Tibial nerve (tissue), 4 donors: ENCODE results near the gene LRRC47. TPM values are rescaled to one million over a fixed set of nuclear protein-coding genes. Genes with fewer than 3 reads are reported as not detected.

ENCODE experiments used
- DNase-seq, 2 donors: peaks; one replicate each; pipeline ENCODE4 v3.0.0-alpha.2; 2019; ENCODE audit warnings: low spot score in 2 of 2
- H3K27ac ChIP-seq, 4 donors: fragments of 200-600 bp; sonication (generic) in 3 of 4; one replicate each; pipeline ENCODE4 v1.5.1; 2017 to 2019; ENCODE audit warnings: mild to moderate bottlenecking in 1 of 4
- H3K27me3 ChIP-seq, 2 donors: fragments of 200-600 bp; sonication (generic) in 1 of 2; one replicate each; pipeline versions ENCODE4 v1.5.1 to v1.6.0; 2017 to 2019
- H3K36me3 ChIP-seq, 3 donors: fragments of 200-600 bp; sonication (generic); one replicate each; pipeline ENCODE4 v1.5.1; 2018 to 2019
- H3K4me1 ChIP-seq, 4 donors: fragments of 200-600 bp; sonication (generic) in 3 of 4; one replicate each; pipeline ENCODE4 v1.5.1; 2017 to 2019
- H3K4me3 ChIP-seq, 4 donors: fragments of 200-600 bp; sonication (generic) in 3 of 4; one replicate each; pipeline ENCODE4 v1.5.1; 2017 to 2019; ENCODE audit warnings: mild to moderate bottlenecking in 1 of 4, moderate library complexity in 1 of 4
- H3K9me3 ChIP-seq, 4 donors: fragments of 200-600 bp; sonication (generic) in 3 of 4; one replicate each; pipeline ENCODE4 v1.5.1; 2017 to 2019
- CTCF ChIP-seq, 5 experiments: fragments of 200-600 bp in 3 of 5; fragments of 450-650 bp in 2 of 5; sonication (generic) in 3 of 5; IDR thresholded peaks; one replicate each; pipeline ENCODE4 v1.5.1; 2016 to 2019; ENCODE audit warnings: antibody characterized with exemption in 5 of 5, mild to moderate bottlenecking in 3 of 5, moderate library complexity in 2 of 5
- EP300 ChIP-seq, 2 donors: sonication (generic); formaldehyde crosslinking; IDR thresholded peaks; one replicate each; pipeline ENCODE4 v1.6.1; 2017; ENCODE audit warnings: antibody characterized with exemption in 2 of 2, mild to moderate bottlenecking in 1 of 2
- POLR2A ChIP-seq, 2 donors: fragments of 450-650 bp; IDR thresholded peaks; one replicate each; pipeline ENCODE4 v1.6.1; 2017; ENCODE audit warnings: antibody characterized with exemption in 2 of 2, mild to moderate bottlenecking in 2 of 2, moderate library complexity in 2 of 2
- WGBS, 2 donors: methylation state at CpG; one replicate each; pipeline ENCODE4 v1.1.5; 2018; 5-methylcytosine and 5-hydroxymethylcytosine counted together
- total RNA-seq, 4 donors: library from RNA; depleted of rRNA; stranded (reverse); fragments of >200 nt; gene quantifications; one replicate each; pipeline ENCODE4 v1.1.0, GENCODE V29; 2016

The LRRC47 gene
- total RNA-seq, 4 donors from 2014 or later = 40.8 to 46.3 (median 42.6) TPM

GRCh38 chr1:3828391-3828790 lies 32.1 kb upstream of the LRRC47 start:
- Histone ChIP-seq H3K4me3 (no peak overlapping the region), H3K9me3 (no peaks in the 10 kb centered on the region), H3K36me3 (peaks cover 0 to 98% (median 22%) of the 10 kb centered on the region in 3 donors), H3K27me3 (no peaks in the 10 kb centered on the region), H3K4me1 (no peaks in the 10 kb centered on the region), H3K27ac (no peak overlapping the region)
- TF ChIP-seq EP300 (IDR thresholded peaks at IDR 0.05) (no peak), POLR2A (IDR thresholded peaks at IDR 0.05) (no peak), CTCF (IDR thresholded peaks at IDR 0.05) (no peak)
- no peak for DNase-seq
- WGBS, 2 donors = 89 to 93% methylated on average over 8 of the region's 8 CpGs

- TF ChIP-seq CTCF (IDR thresholded peaks at IDR 0.05) (no peak), EP300 (IDR thresholded peaks at IDR 0.05) (no peak), POLR2A (IDR thresholded peaks at IDR 0.05) (no peak)
- no peak overlapping the region for H3K4me3 ChIP-seq
- H3K27me3 ChIP-seq = no peaks in the 10 kb centered on the region
- no peak overlapping the region for H3K27ac ChIP-seq
- no peak for DNase-seq
- H3K36me3 ChIP-seq = peaks cover 0 to 98% (median 22%) of the 10 kb centered on the region in 3 donors
- H3K9me3 ChIP-seq = no peaks in the 10 kb centered on the region
- no peaks in the 10 kb centered on the region for H3K4me1 ChIP-seq
- 83 to 85% methylated on average over 7 to 14 of the region's 14 CpGs for WGBS, 2 donors
Observed at GRCh38 chr1:3827813-3828307, 31.6 kb upstream of the LRRC47 start.

- no peaks in the 10 kb centered on the region for H3K27me3 ChIP-seq
- H3K4me3 ChIP-seq = no peak overlapping the region
- H3K9me3 ChIP-seq = no peaks in the 10 kb centered on the region
- H3K36me3 ChIP-seq = peaks cover 0 to 100% (median 23%) of the 10 kb centered on the region in 3 donors
- no peak overlapping the region for H3K27ac ChIP-seq
- DNase-seq = no peak
- WGBS, 2 donors = 89% methylated on average over 15 of the region's 15 CpGs
- H3K4me1 ChIP-seq = no peaks in the 10 kb centered on the region
- TF ChIP-seq POLR2A (IDR thresholded peaks at IDR 0.05) (no peak), CTCF (IDR thresholded peaks at IDR 0.05) (no peak), EP300 (IDR thresholded peaks at IDR 0.05) (no peak)
Observed at GRCh38 chr1:3825356-3825755, 29.1 kb upstream of the LRRC47 start.

- WGBS, 2 donors = 80 to 86% methylated on average over 7 to 8 of the region's 8 CpGs
- Histone ChIP-seq H3K4me1 (no peaks in the 10 kb centered on the region), H3K9me3 (no peaks in the 10 kb centered on the region), H3K27me3 (no peaks in the 10 kb centered on the region), H3K27ac (no peak overlapping the region), H3K4me3 (no peak overlapping the region), H3K36me3 (peaks cover 0 to 100% (median 25%) of the 10 kb centered on the region in 3 donors)
- no peak for DNase-seq
- TF ChIP-seq EP300 (IDR thresholded peaks at IDR 0.05) (no peak), POLR2A (IDR thresholded peaks at IDR 0.05) (no peak), CTCF (IDR thresholded peaks at IDR 0.05) (no peak)
Observed at GRCh38 chr1:3824650-3825049, 28.4 kb upstream of the LRRC47 start.

GRCh38 chr1:3822421-3822820 lies 26.1 kb upstream of the LRRC47 start:
- Histone ChIP-seq H3K4me3 (no peak overlapping the region), H3K27me3 (no peaks in the 10 kb centered on the region), H3K36me3 (peaks cover 0 to 96% (median 17%) of the 10 kb centered on the region in 3 donors), H3K9me3 (no peaks in the 10 kb centered on the region), H3K27ac (no peak overlapping the region), H3K4me1 (no peaks in the 10 kb centered on the region)
- no peak for DNase-seq
- 84 to 85% methylated on average over 16 of the region's 16 CpGs for WGBS, 2 donors
- TF ChIP-seq POLR2A (IDR thresholded peaks at IDR 0.05) (no peak), CTCF (IDR thresholded peaks at IDR 0.05) (no peak), EP300 (IDR thresholded peaks at IDR 0.05) (no peak)
